T-helper 9 cell (primary cell): ENCODE results near the gene FRY.

ENCODE experiments used
- DNase-seq: peaks from one replicate; pipeline ENCODE4 v3.0.0-alpha.2; 2020

FRY gene

DNA sequence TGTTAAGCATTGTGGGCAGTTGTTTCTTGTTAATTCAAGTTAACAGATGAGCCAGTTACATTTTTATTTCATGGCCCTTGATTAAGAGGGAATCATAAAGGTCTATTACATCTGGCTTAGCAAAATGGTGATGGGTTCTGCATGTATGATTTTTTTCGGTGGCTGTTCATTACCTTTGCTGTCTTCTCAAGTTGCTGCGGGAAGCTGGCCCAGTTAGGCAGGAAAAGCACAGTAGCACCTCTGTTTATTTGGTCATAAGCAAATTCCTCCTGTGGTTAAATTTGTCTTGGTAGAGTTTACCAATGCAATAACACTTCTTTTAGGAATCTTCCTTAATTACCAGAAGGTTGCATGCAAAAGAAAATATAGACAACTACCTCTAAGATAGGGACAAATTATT, 104.5 kb downstream of the FRY start:
- DNase-seq: no peak

DNA sequence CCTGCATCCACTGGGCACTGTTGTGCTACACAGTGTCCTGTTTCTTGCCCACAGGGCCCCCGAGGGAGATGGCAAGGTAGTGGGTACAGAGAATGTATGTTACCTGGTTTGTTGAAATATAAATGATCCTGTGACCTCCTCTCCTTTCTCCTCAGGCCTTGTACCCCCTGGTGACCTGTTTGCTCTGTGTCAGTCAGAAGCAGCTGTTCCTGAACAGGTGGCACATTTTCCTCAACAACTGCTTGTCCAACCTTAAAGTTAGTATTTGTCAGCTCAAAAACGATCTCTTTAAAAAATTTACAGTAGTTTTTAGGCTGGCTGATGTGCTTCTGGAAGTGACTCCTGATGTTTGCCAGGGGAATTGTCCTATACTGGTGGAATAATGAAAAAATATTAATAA, 105.1 kb downstream of the FRY start:
- no peak for DNase-seq

DNA sequence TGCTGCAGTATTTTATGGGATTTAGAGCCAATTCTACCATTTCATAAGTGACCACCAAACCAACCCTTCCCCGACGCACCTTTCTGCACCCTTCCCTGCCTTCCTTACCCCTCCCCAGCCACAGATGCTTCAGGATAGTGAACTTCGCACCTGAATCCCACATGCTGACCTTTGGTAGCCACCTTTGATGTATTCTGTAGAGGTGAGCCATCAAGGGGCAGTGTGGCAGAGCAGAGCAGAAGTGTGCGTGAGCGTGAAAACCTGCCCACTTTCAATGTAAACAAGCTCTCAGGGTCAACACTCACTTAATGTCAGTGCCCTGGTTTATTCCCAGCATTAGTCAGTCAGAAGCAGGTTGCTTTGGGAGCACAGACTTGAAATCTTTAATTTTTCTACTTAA, 107.7 kb downstream of the FRY start:
- DNase-seq: no peak

DNA sequence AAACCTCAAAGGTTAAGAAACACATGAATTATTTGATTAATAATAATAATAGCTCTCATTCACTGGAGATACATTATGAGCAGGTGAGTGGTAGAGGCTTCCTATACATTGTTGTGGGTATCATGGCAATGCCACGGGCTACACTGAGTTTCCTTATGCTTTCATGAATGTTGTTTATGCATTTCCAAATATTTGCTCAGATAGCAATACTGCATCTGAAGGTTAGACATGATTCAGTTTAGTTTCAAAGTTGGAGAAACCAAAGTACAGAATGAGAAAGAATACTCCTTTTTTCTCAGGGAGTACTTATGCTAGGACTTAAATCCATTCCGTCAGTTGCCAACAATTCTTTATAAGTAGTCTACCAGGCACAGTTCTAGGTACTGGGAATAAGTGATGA, 108.5 kb downstream of the FRY start:
- DNase-seq: no peak

DNA sequence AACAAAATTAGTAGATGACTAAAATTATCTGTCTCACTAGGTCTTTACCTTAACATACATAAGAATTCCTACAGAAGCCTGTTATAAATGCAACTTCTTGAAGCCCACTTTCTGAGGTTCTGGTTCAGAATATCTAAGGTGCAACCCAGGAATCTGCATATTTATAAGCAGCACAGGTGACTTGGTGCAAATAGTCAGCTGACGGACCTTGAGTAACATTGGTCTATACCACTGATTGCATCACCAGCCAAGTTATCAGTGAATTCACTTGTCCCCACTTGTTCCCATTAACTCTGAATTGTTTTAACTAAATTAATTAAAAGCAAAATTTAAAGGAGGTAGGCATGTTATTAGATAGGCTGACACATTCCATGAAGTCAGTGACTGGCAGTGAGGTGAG, 109.9 kb downstream of the FRY start:
- no peak for DNase-seq

DNA sequence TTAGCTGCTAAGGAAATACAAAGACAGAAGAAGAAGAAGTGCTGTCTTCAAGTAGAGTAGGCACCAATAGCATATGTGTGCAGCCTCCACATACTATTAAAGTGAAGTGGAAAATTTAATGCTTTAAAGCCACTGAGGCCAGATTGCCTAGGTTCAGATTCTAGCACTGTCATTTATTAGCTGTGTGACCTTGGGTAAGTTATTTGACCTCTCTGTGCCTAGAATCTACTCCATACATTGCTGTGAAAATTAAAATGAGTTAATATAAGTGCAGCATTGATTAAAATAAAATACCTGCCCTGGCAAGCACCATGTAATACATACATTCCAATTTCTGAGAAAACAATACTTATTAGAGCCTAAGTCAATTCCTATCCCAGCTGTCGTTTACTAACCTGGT, 110.5 kb downstream of the FRY start:
- DNase-seq: no peak

DNA sequence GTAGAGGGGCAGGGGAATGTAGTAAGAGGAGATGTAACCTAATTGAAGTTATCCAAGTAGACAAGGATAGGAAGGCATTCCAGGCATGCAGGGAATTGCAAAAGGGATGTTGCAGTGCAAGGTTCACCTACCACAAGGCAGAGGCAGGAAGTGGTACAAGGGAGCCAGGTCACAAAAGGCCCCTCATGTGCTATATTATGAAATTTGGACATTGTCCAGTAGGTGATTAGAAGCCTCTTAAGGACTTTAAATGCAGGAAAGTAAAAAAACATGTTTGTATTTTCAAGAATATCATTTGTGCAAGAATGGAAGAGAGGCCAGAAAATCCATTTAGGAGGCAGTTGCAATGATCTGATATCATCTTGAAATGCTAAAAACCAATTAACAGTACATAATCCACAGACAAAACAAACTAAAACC, 111.4 kb downstream of the FRY start:
- DNase-seq: no peak

DNA sequence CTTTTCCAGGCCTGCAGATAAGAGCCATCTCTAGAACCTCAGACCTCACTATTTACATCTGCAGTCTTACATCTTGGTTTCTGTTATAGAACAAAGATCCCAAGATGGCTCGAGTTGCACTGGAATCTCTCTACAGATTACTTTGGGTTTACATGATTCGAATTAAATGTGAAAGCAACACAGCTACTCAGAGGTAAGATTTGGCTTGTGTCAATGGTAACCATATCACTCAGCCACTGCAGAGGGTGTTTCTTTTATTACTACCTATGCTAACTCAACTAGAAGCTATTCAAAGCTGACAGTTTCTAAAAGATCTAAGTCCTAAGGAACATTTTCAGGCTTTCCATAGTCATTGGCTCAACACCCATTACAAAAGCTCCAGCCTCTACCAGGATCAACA, 115.6 kb downstream of the FRY start:
- no peak for DNase-seq

DNA sequence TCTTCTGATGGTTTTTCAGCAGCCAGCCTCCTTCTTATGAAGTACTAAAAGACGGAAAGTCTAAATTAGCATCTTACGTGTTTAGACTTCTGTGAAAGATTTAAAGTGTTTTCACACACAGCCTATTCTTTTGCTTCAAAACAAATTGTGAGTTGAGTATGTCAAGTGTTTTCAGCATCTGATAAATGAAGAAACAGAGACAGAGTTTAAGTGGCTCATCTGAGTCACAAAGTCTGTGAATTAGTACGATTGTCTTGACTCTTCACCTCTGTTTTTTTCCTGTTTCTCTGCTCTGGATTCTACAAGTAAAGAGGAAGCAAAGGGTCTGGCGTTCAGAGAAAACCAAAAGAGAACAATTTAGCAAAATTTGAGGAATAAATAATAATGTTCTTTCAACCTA, 116.4 kb downstream of the FRY start:
- DNase-seq: no peak

DNA sequence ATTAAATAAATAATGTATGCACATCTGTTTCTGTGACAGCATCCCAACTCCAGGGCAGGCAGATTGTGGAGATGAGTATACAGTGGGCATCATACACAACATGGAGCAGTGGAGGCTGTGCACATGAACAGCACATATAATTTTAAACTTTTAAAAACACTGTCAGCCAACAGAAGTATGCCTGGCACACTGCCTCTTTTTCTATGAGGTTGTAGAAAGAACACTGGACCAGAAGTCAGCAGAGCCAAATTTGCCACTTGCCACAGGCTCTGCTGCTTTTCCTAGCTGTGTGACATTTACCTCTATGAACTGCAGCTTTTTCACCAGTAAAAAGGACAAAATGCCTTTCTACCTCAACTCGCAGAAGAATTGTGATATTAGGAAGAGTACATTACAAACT, 118.7 kb downstream of the FRY start:
- DNase-seq: no peak

DNA sequence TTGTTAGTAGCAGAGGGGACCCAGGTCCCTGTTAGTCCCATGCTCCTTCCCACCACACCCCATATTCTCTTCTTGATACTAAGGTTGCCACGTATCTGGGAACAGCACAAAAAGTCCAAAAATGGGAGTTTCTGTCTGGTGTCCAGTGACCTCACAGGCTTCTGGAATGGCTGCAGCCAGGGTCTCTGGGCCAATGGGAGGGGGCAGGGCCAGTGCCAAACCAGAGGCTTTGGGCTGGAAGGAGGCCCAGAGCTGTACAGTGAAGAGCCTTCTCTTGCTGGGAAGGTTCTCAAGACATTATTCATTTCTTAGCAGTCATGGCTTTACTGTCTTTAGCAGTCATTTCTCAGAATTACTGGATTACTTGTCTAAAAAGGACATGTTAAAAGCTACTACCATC, 119.2 kb downstream of the FRY start:
- no peak for DNase-seq

DNA sequence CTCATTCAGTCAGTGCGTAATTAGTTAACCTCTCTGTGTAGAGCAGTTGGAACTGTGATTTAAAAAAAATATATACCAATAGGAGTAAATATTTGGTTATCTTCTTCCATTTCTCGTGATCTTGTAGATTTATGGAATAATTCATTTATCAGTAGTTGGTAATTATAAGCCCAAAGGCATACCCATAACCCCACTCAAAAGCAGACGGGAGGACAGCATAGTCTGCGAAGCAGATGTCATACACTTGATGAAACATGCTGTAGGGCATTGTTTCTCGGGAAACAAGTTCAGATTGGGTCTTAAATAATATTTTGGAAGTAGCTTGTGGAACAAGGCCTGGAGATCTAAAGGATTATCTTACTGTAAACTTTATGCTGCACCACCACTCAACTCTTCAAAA, 119.7 kb downstream of the FRY start:
- DNase-seq: no peak

DNA sequence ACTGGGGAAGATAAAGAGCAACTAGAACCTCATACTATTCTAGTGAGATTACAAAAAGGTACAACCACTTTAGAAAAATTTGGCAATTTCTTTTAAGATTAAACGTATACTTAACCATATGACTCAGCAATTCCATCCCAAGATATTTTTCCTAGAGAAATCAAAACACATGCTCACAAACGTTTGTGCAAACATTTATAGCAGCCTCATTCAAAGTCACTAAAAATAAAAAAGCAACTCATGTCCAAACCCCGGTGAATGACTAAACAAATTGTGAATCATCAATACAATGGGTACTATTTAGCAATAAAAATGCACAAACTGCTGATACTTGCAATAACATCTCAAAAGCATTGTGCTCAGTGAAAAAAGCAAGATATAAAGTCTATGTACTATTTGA, 121.5 kb downstream of the FRY start:
- no peak for DNase-seq

DNA sequence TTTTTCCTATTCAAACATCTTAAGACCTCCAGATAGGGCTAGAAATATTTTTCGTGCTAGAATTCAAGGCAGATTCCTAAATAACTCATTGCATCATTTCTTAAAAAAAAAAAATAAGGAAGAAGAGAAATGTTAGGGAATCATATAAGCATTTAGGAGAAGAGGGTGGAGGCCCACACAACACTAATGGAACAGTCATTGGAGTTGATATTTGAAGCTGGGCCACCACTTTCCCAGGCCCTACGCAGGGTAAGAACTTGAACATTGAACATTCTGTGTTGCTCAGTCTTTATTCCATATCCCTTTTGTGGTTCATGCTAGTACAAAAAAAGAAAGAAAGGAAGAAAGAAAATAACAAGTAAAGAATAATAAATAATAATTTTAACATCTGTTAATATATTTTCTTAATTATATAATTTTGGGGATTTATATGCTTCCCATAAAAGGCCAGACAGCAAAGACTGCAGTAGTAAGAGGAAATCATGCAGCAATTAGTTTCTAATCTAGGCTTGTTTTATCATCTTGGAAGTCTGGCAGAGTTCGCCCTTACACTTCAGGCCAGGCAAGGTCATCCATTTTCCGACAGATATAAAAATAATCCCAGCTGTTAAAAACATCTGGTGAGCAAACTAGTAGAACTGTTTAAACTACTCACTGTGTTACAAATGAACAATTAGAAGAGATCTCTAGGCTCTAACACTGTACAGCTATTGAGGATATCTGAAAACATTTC, 127.7 kb downstream of the FRY start:
- no peak for DNase-seq

DNA sequence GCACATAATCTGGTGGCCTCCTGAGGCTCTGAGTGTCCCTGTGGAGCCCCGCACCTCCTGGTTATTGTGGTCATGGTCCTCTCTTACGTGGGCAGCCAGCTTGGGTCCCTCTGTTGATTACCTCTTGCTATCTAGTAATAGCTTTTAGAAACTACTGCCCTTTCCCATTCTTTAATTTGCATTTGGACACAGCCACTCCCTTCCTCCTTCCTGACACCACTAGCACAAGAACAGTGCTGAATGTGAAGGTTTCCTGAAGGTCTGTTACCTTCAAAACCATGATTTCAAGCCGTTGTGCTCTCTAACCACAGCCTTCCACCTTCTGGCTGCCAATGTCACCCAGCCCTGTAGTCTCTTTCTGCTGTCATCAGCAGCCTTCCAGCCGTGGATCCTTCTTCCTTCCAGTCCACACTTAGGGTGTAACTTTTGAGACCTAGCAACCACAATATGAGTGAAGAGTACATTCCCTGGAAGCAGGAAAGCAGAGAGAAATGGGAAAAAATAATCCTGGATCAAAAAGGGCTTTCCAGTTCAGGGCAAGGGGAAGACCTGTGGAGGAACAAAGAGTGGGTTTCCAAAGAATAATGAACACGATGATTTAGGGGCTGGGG, 130.9 kb downstream of the FRY start:
- DNase-seq: no peak

DNA sequence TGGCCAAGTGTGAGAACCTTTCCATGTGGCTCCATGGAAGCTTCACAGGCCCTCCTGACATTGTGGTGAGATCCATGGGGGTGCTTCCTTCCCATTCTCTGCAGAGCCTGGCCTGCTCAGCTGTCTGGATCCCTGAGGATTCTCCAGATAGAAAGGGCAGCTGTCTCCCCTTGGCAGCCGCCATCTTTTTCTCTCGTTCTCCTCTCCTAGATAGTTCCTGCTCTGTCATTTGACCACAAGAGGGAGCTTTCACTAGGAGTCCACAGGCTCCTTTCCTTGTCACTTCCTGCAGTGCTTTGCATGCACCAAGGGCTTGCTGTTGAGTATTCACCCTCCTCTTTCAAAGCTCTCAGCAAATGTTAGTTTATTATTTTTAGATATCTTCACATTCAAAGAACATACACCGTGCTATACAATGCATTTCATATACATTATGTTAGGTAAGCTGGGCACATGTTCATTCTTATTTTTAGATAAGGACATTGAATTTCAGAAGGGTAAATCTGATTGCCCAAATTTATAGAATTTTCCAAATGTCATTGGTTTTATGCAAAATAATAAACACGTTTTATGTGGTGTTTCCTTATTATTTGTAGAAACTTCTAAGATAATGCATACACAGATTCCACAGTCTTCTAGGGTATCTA, 133.2 kb downstream of the FRY start:
- DNase-seq: no peak

DNA sequence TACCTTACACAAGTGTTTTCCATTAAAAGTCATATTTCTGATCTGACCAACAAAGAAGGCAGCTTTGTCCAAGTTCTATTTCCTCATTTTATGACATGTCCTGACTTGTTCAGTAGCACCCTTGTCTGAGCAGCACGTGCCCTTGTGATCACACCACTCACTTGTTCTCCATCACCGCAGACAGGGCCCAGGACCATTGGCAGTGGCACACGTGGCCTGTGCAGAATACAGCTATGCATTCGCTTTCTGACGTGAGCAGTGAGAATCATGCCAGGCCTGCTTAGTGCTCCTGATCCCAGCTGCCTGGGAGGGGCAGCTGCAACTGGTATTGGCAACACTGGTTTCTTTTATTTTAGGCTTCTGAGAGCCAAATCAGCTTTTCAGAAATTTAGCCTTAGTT, 134.2 kb downstream of the FRY start:
- DNase-seq: no peak

DNA sequence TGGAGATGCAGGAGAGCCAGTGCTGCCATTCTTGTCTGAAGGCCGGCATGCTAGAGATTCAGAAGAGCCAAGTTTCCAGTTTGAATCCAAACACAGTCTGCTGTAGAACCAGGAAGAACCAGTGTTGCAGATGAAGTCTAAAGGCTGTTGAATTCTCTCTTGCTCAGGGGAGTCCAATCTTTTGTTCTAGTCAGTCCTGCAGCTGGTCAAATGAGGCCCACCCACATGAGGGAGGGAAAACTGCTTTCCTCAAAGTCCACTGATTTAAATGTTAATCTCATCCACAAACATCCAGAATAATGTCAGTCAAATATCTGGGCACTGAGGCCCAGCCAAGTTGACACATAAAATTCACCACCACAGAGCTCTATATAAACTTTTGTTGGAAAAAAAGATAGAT, 136.6 kb downstream of the FRY start:
- no peak for DNase-seq

DNA sequence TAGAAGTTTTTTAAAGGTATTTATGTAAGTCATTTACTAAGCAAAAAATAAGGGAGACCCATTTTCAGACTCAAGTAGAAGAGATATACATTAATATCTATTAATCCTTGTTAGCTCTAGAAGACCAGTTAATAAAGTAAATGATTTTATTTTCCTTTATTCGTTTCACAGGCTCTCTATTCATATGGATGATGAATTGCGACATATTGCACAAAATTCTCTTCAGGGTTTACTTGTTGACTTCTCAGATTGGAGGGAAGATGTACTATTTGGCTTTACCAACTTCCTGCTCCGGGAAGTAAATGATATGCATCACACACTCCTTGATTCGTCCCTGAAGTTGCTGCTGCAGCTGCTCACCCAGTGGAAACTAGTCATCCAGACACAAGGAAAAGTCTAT, 139.3 kb downstream of the FRY start:
- no peak for DNase-seq

DNA sequence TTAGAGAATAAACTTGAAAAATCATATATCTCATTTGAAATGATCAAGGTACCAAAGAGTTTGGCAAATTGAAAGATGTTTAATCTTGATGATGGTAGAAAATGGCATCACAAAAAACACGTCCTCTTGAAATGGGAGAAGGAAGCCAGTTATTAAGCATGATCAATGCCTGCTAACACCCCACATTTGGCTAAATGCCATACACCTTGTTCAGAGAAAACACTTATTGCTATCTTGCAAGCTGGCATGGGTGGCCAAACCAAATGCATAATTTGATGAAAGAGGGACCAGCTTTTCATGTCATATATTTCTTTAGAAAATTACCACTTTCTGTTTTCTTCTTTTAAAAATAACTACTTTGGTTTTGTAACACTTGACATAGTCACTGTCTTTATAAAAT, 142.3 kb downstream of the FRY start:
- no peak for DNase-seq

DNA sequence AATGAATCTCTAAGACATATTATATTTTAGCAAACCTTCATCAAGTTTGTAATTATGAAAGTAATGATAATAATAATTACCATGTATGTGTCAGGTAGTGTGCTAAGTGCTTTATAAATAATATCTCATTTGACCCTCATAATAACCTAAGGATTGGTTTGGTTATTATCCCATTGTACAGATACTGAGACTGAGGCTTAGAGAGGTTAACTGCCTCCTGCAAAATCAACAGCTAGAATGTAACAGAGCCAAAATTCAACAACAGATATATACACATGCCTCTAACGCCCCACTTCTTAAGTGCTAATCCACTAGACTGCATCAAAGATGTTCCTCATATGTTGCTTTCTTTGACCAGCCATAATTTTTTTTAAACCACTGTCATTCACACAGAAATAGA, 142.8 kb downstream of the FRY start:
- DNase-seq: no peak

DNA sequence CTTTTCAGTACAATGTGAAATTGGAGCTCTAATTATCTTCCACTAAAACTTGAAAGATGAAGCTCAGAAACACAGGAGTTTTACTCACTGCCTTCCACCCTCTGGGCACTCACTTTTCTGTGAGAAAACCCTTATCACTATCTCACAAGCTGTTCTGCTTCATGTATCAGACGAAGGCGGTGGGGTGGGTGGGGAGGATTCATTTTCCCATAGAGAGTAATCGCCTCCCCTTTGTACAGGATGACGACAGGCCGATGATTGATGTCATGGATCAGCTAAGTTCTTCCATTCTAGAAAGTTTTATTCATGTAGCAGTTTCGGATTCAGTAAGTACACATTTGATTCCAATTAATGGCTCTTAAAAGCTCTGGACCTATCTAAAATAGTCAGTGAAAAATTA, 143.7 kb downstream of the FRY start:
- DNase-seq: no peak

DNA sequence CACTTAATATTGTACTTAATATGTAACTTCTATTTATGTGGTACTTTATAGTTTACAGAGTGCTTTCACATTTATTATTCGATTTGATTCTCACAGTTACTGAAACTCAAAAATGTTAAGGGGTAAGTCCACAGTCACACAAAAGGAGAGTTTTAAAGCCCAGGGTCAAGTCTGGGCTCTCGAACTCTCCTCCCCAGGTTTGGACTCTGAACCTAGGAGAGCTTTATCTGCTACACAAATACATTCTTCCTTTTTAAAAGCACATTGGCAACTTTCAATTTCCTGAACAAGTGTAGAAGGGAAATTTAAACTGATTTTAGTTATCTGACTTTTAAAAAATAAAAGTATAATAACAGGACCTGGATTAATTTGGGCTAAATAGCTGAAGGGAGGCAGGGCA, 144.4 kb downstream of the FRY start:
- no peak for DNase-seq

DNA sequence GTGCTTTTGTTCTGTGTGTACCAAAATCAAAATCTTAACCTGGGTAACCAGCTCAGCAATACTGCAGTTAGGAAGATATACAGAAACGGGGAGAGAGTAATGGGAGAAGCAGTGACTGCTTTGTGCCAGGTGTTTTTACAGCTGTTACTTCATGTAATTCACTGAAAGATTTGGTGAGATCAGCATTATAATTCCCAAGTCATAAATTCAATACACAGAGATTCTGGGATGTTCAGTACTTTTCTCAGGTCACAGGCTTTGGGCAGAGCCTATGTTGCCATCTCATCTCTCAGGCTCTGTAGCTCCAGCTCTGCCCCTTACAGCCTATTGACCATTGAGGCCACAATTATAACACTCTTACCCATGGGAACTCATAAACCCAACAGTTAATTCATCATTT, 145.1 kb downstream of the FRY start:
- no peak for DNase-seq

DNA sequence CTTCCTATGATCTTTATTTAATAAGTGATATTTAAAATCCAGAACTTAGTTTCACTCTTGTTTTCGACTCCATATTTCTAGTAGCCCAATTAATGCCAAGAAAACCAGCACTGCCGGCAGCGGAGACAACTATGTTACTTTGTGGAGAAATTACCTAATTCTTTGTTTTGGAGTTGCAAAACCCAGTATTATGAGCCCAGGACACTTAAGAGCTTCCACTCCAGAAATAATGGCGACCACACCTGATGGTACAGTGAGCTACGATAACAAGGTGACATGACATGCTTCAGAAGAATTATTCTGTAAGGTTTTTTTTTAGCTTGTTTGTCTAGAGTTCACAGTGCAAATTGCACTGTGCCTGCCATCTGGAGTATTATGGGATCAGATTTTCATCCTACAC, 147.2 kb downstream of the FRY start:
- no peak for DNase-seq
